Measurements from ENCODE around the gene FAR1.

FAR1 gene

DNA sequence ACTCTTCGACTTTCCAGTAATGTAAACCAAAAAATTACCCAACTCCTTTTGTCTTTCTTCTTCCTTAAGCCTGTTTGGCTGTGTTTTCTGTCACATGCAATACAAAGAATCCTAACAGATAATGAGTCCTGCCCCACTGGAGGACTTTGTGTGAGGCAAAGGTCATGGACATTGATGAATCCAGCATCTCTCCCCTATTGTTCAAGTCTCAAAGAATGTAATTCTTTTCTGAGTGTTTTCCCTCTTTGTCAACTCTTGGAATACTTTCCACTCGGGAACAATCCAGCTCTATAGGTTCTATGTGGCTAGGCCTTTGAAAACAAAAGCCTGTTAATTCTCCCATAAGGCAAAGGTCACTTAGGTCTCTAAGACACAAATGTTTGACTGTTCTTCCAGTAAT, 100.7 kb downstream of the FAR1 start:
- TF ChIP-seq CTCF (IDR thresholded peaks at IDR 0.05; ENCODE audit: low read depth, low read length), result no peak
- H3K4me3 ChIP-seq (replicated peaks in 1 of 2; ENCODE audit: low read depth in 2 of 2, low read length in 2 of 2), result no peak overlapping the region
- DNase-seq (ENCODE audit: low read depth in 2 of 2), result no peak

DNA sequence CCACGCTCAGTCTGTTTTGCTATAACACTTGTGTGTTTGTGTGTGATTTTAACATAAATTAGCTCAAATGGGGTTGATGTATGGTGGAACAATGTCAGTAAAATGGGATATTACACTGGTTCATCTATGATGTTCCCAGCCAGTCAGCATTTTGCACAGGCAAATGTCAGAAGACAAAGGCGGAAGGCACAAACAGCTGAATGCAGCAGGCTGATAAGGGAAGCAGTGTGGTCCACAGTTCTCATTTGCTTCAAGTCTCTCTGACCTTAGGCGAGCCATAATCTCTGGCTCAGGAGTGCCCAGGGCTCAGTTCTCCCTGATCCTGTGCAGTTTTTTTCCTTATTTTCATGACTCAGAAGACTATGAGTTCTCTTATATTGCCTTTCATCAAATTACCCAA, 102.7 kb downstream of the FAR1 start:
- no peak overlapping the region for H3K4me3 ChIP-seq (replicated peaks in 1 of 2; ENCODE audit: low read depth in 2 of 2, low read length in 2 of 2)
- no peak for TF ChIP-seq CTCF (IDR thresholded peaks at IDR 0.05; ENCODE audit: low read depth, low read length)
- no peak for DNase-seq (ENCODE audit: low read depth in 2 of 2)

GRCh38 chr11:13772223-13773046, 104.0 kb downstream of the FAR1 start:
- TF ChIP-seq CTCF (IDR thresholded peaks at IDR 0.05; ENCODE audit: low read depth, low read length), result no peak
- H3K4me3 ChIP-seq (replicated peaks in 1 of 2; ENCODE audit: low read depth in 2 of 2, low read length in 2 of 2), result no peak overlapping the region
- DNase-seq (ENCODE audit: low read depth in 2 of 2), result peak; percentile 79 to 80

DNA sequence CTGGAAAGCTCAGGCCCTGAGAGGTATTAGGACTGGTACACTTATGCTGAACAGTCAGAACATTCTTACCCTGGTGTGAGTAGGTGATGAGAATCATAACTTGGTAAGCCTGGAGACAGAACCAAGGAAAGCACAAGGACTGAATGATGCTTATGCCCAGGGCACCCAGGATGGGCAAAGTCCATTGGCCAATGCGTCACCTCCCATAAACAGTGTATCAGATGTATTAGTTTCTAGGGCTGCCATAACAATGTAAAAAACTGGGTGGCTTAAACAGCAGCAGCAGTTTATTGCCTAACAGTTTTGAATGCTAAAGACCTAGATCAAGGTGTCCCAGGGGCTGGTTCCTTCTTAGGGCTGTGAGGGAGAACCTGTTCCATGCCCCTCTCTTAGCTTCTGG, 107.0 kb downstream of the FAR1 start:
- no peak for TF ChIP-seq CTCF (IDR thresholded peaks at IDR 0.05; ENCODE audit: low read depth, low read length)
- H3K4me3 ChIP-seq (replicated peaks in 1 of 2; ENCODE audit: low read depth in 2 of 2, low read length in 2 of 2), result no peak overlapping the region

DNA sequence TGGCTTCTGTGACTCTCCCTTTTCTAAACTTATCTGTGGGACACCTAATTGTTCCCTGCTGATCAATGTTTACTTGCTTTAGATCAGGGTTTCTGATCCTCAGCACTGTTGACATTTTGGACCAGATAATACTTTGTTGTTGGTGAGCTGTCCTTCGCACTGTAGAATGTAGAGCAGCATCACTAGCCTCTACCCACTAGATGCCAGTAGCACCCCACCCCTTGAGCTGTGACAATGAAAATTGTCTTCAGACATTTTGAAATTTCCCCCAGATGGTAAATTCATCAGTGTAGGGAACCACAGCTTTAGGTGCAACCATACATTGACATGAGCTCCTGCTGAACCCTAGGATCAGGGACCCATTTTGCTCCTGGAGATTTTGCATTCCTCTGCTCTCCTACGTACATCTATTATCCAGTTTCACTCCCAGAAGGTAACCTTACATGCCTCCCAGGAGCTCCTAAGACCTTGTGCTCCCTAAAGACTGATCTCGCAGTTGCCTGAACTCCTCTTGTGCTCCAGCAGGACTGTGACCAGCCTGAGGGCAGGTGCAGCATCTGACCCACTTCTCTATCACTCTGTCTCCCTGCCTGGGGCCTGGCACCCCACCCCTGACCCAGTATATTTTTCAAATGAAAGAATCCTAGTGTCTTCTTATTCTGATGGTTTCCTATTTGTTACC, 107.8 kb downstream of the FAR1 start:
- peak; percentile 18 for TF ChIP-seq CTCF (IDR thresholded peaks at IDR 0.05; ENCODE audit: low read depth, low read length)
- no peak overlapping the region for H3K4me3 ChIP-seq (replicated peaks in 1 of 2; ENCODE audit: low read depth in 2 of 2, low read length in 2 of 2)
- DNase-seq (ENCODE audit: low read depth in 2 of 2), result peak in 1 of 2 donors; percentile 7

More for the DNA sequence above, 107.0 kb downstream of the FAR1 start:
- no peak for DNase-seq (ENCODE audit: low read depth in 2 of 2)

GRCh38 chr11:13777341-13777985, 109.0 kb downstream of the FAR1 start:
- TF ChIP-seq CTCF (IDR thresholded peaks at IDR 0.05; ENCODE audit: low read depth, low read length), result no peak
- H3K4me3 ChIP-seq (replicated peaks in 1 of 2; ENCODE audit: low read depth in 2 of 2, low read length in 2 of 2), result no peak overlapping the region
- no peak for DNase-seq (ENCODE audit: low read depth in 2 of 2)
